HCT116 (cell line): ENCODE measurements around the gene GJA9. TPM values are rescaled to one million over a fixed set of nuclear protein-coding genes. Genes with fewer than 3 reads are reported as not detected.

ENCODE experiments used
- ATAC-seq: fragments of 200-7000 bp; cut with Tn5 transposase; 2 replicates; pipeline ENCODE4 v1.9.1; 2020; ENCODE audit warnings: mild to moderate bottlenecking, moderate library complexity
- BruUV-seq: library from RNA; stranded (reverse); fragments of 400-500 nt; replicated peaks from 2 replicates; lab custom pipeline; 2021; lab: Mats Ljungman, UMichigan
- CTCF ChIA-PET: fragments of 300-600 bp; sonication (Branson Sonifier 250); formaldehyde crosslinking; loops from one replicate; lab custom pipeline; 2021; ENCODE audit warnings: antibody characterized with exemption; lab: Charles Lee
- POLR2A ChIA-PET: fragments of 300-600, 350-600 bp; sonication (Branson Sonifier 250); formaldehyde crosslinking; loops from one replicate; lab custom pipeline; 2021; ENCODE audit warnings: antibody characterized with exemption; lab: Charles Lee
- RAD21 ChIA-PET, 2 experiments: fragments of 300-600 bp; sonication (Branson Sonifier 250); formaldehyde crosslinking; loops; one replicate each; lab custom pipeline; 2023; ENCODE audit warnings: low total read pairs in 2 of 2; ENCODE audit not compliant: uncharacterized antibody in 2 of 2, unreplicated experiment in 2 of 2, low non-redundant PET in 1 of 2; lab: Charles Lee
- DNase-seq: peaks from one replicate; pipeline ENCODE4 v3.0.0-alpha.2; 2010; ENCODE audit warnings: low read depth, low spot score
- H2AFZ ChIP-seq: fragments of 200-600 bp; shearing (Covaris generic), sonication (generic); 2 replicates; pipeline ENCODE4 v1.6.1; 2017; ENCODE audit warnings: low read depth, mixed run types, mixed read lengths, antibody characterized with exemption, low read length; ENCODE audit not compliant: poor library complexity, severe bottlenecking
- H3K27ac ChIP-seq: 2 replicates; pipeline ENCODE4 v1.5.1; 2012; ENCODE audit warnings: low read depth, low read length
- H3K27me3 ChIP-seq: fragments of 200-600 bp; sonication (generic); 2 replicates; pipeline ENCODE4 v1.6.1; 2016; ENCODE audit warnings: mixed run types, low read length, mixed read lengths; ENCODE audit not compliant: insufficient read depth
- H3K36me3 ChIP-seq, 2 experiments: fragments of 200-500 bp in 1 of 2; fragments of 200-600 bp in 1 of 2; sonication (Bioruptor generic) in 1 of 2; sonication (generic) in 1 of 2; 2 replicates each; pipeline versions ENCODE4 v1.5.1 to v1.6.1; 2014 to 2016; ENCODE audit warnings: low read length in 2 of 2, inconsistent platforms in 1 of 2, mixed read lengths in 1 of 2, mixed run types in 1 of 2; ENCODE audit not compliant: insufficient read depth in 2 of 2, control insufficient read depth in 1 of 2
- H3K4me1 ChIP-seq, 2 experiments: fragments of 200-600 bp in 1 of 2; sonication (generic) in 1 of 2; 2 replicates each; pipeline versions ENCODE4 v1.5.1 to v1.6.1; 2012 to 2017; ENCODE audit warnings: low read length in 2 of 2, inconsistent platforms in 1 of 2, mild to moderate bottlenecking in 1 of 2, mixed read lengths in 1 of 2, mixed run types in 1 of 2, moderate library complexity in 1 of 2; ENCODE audit not compliant: insufficient read depth in 2 of 2, control insufficient read depth in 1 of 2
- H3K4me2 ChIP-seq: fragments of 200-600 bp; sonication (generic); 2 replicates; pipeline ENCODE4 v1.6.1; 2017; ENCODE audit warnings: mixed run types, low read length, mixed read lengths
- H3K4me3 ChIP-seq, 2 experiments: fragments of 200-600 bp in 1 of 2; sonication (generic) in 1 of 2; replicated peaks in 1 of 2; 2 replicates each; pipeline ENCODE4 v1.5.1; 2011 to 2016; ENCODE audit warnings: low read length in 2 of 2, control low read depth in 1 of 2, low read depth in 1 of 2, mild to moderate bottlenecking in 1 of 2, mixed read lengths in 1 of 2, mixed run types in 1 of 2
- H3K79me2 ChIP-seq: fragments of 200-600 bp; sonication (generic); 2 replicates; pipeline ENCODE4 v1.6.1; 2017; ENCODE audit warnings: mild to moderate bottlenecking, mixed run types, low read length, moderate library complexity, mixed read lengths; ENCODE audit not compliant: insufficient read depth
- H3K9ac ChIP-seq: fragments of 200-600 bp; sonication (generic); 2 replicates; pipeline ENCODE4 v1.6.1; 2016; ENCODE audit warnings: low read length, mixed read lengths
- H3K9me2 ChIP-seq: fragments of 200-600 bp; sonication (generic), shearing (Covaris generic); 2 replicates; pipeline ENCODE4 v1.6.1; 2017; ENCODE audit warnings: mixed run types, mild to moderate bottlenecking, moderate library complexity; ENCODE audit not compliant: insufficient read depth
- H3K9me3 ChIP-seq, 2 experiments: fragments of 200-500 bp in 1 of 2; fragments of 200-600 bp in 1 of 2; sonication (Bioruptor generic) in 1 of 2; sonication (generic) in 1 of 2; 2 replicates each; pipeline ENCODE4 v1.6.1; 2014 to 2017; ENCODE audit warnings: low read length in 2 of 2, mixed read lengths in 2 of 2, inconsistent platforms in 1 of 2, low read depth in 1 of 2, mild to moderate bottlenecking in 1 of 2, mixed run types in 1 of 2, moderate library complexity in 1 of 2; ENCODE audit not compliant: control insufficient read depth in 1 of 2, insufficient read depth in 1 of 2
- H4K20me1 ChIP-seq: fragments of 200-600 bp; sonication (generic), shearing (Covaris generic); 2 replicates; pipeline ENCODE4 v1.6.1; 2017; ENCODE audit warnings: mixed run types, mild to moderate bottlenecking, moderate library complexity; ENCODE audit not compliant: insufficient read depth
- EGR1 ChIP-seq: IDR thresholded peaks from 2 replicates; pipeline ENCODE4 v1.6.1; 2012; ENCODE audit warnings: low read depth
- EZH2 ChIP-seq: fragments of 200-600 bp; sonication (generic); IDR thresholded peaks from 2 replicates; pipeline ENCODE4 v1.6.1; 2017; ENCODE audit warnings: antibody characterized with exemption, mixed run types
- FOSL1 ChIP-seq: IDR thresholded peaks from 2 replicates; pipeline ENCODE4 v1.6.1; 2012; ENCODE audit warnings: low read depth
- JUND ChIP-seq: IDR thresholded peaks from 2 replicates; pipeline ENCODE4 v1.6.1; 2012
- POLR2A ChIP-seq: IDR thresholded peaks from 2 replicates; pipeline ENCODE4 v1.7.0; 2011; ENCODE audit warnings: borderline replicate concordance; ENCODE audit not compliant: insufficient read depth, insufficient read length; ENCODE audit errors: extremely low read depth
- RAD21 ChIP-seq: IDR thresholded peaks from 2 replicates; pipeline ENCODE4 v1.6.1; 2012; ENCODE audit warnings: low read depth, mild to moderate bottlenecking
- SP1 ChIP-seq: IDR thresholded peaks from 2 replicates; pipeline ENCODE4 v1.6.1; 2012; ENCODE audit warnings: low read depth
- SRF ChIP-seq: IDR thresholded peaks from 2 replicates; pipeline ENCODE4 v1.6.1; 2012; ENCODE audit warnings: low read depth
- TCF7L2 ChIP-seq: IDR thresholded peaks from 2 replicates; pipeline ENCODE4 v1.7.0; 2011; ENCODE audit warnings: borderline replicate concordance, inconsistent platforms; ENCODE audit not compliant: insufficient read depth, insufficient read length; ENCODE audit errors: extremely low read depth
- YY1 ChIP-seq: IDR thresholded peaks from 2 replicates; pipeline ENCODE4 v1.6.1; 2011; ENCODE audit warnings: low read length, low read depth, moderate library complexity, mild to moderate bottlenecking; ENCODE audit not compliant: insufficient replicate concordance; ENCODE audit errors: extremely low read depth
- ZFX ChIP-seq: fragments of 450-650 bp; IDR thresholded peaks from 2 replicates; pipeline ENCODE4 v1.6.1; 2017
- ZNF274 ChIP-seq: fragments of 200-500 bp; sonication (Bioruptor generic); IDR thresholded peaks from 2 replicates; pipeline ENCODE4 v1.6.1; 2014; ENCODE audit warnings: mild to moderate bottlenecking, low read depth, low read length, inconsistent platforms
- intact Hi-C: fragments of 100-400 bp; cut with micrococcal nuclease; formaldehyde crosslinking; loops from 2 replicates; pipeline ENCODE4 v1.10.0; 2022
- total RNA-seq: library from RNA; stranded (reverse); gene quantifications from one replicate; pipeline ENCODE4 v1.2.1, GENCODE V29; 2021; ENCODE audit not compliant: unreplicated experiment
- TF ChIP-seq, protein P1 (sequence below): IDR thresholded peaks from 2 replicates; pipeline ENCODE4 v1.6.1; 2012
- TF ChIP-seq, protein P2 (sequence below), 3 experiments: fragments of 200-600 bp in 1 of 3; sonication (generic) in 1 of 3; IDR thresholded peaks in 2 of 3; conservative IDR thresholded peaks in 1 of 3; 2 replicates each; pipeline ENCODE4 v1.5.1; 2012 to 2017; ENCODE audit warnings: low read depth in 2 of 3, low read length in 2 of 3, antibody characterized with exemption in 1 of 3, borderline replicate concordance in 1 of 3, control low read depth in 1 of 3, mild to moderate bottlenecking in 1 of 3, mixed read lengths in 1 of 3, mixed run types in 1 of 3, moderate library complexity in 1 of 3; ENCODE audit not compliant: insufficient read depth in 1 of 3
- TF ChIP-seq, protein P3 (sequence below): IDR thresholded peaks from 2 replicates; pipeline ENCODE4 v1.6.1; 2012; ENCODE audit warnings: low read depth

Gene GJA9
- total RNA-seq, 1 experiment from 2014 or later: not detected

DNA sequence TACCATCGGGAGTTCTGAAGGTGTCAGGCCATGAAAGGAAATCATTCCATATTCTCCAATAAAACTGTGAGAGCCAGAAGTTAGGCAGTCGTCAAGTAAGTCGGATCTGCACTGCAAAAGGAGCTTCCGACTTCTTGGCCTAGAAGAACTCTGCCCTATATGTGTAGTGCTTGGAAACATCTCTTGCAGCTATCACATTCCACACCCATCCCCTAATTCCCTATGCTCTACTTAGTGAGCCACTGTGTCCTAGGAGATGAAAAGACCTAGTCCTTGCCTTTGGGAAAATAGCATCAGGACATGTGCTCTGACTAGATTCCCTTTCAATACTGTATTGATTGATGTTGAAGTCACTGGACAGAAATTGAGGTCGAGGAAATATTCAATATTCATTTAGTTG lies 8.2 kb upstream of the GJA9 start:
- no TSS peak for BruUV-seq
- H3K27me3 ChIP-seq: 0 out of 2 replicates have a peak, but pooled peaks cover 6% of the 10 kb centered on the region
- no peaks in the 10 kb centered on the region for H4K20me1 ChIP-seq
- no peaks in the 10 kb centered on the region for H3K79me2 ChIP-seq
- H3K36me3 ChIP-seq: no peaks in the 10 kb centered on the region
- ChIA-PET POLR2A (no interaction called here), CTCF (no interaction called here), RAD21 (no interaction called here)
- no peak for DNase-seq
- intact Hi-C loops: no loop called here
- no peaks in the 10 kb centered on the region for H3K9me3 ChIP-seq
- no peak overlapping the region for H3K4me3 ChIP-seq
- ATAC-seq: no peak
- no peak overlapping the region for H3K27ac ChIP-seq
- H3K4me1 ChIP-seq: no peaks in the 10 kb centered on the region
- H2AFZ ChIP-seq: no peak overlapping the region
- no peaks in the 10 kb centered on the region for H3K9me2 ChIP-seq
- H3K4me2 ChIP-seq: no peak overlapping the region
- no peak overlapping the region for H3K9ac ChIP-seq
- TF ChIP-seq, protein P1, sequence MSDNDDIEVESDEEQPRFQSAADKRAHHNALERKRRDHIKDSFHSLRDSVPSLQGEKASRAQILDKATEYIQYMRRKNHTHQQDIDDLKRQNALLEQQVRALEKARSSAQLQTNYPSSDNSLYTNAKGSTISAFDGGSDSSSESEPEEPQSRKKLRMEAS: no peak
- TF ChIP-seq FOSL1 (no peak), SRF (no peak), YY1 (no peak), EZH2 (no peak), EGR1 (no peak), RAD21 (no peak), TCF7L2 (no peak), ZFX (no peak), POLR2A (no peak), JUND (no peak), ZNF274 (no peak), SP1 (no peak)
- TF ChIP-seq, protein P2, sequence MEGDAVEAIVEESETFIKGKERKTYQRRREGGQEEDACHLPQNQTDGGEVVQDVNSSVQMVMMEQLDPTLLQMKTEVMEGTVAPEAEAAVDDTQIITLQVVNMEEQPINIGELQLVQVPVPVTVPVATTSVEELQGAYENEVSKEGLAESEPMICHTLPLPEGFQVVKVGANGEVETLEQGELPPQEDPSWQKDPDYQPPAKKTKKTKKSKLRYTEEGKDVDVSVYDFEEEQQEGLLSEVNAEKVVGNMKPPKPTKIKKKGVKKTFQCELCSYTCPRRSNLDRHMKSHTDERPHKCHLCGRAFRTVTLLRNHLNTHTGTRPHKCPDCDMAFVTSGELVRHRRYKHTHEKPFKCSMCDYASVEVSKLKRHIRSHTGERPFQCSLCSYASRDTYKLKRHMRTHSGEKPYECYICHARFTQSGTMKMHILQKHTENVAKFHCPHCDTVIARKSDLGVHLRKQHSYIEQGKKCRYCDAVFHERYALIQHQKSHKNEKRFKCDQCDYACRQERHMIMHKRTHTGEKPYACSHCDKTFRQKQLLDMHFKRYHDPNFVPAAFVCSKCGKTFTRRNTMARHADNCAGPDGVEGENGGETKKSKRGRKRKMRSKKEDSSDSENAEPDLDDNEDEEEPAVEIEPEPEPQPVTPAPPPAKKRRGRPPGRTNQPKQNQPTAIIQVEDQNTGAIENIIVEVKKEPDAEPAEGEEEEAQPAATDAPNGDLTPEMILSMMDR (IDR thresholded peaks at IDR 0.05 in 2 of 3, conservative IDR thresholded peaks at IDR 0.05 in 1 of 3; ENCODE audit: borderline replicate concordance in 1 of 3, insufficient read depth in 1 of 3, low read depth in 2 of 3, low read length in 2 of 3): no peak
- TF ChIP-seq, protein P3, sequence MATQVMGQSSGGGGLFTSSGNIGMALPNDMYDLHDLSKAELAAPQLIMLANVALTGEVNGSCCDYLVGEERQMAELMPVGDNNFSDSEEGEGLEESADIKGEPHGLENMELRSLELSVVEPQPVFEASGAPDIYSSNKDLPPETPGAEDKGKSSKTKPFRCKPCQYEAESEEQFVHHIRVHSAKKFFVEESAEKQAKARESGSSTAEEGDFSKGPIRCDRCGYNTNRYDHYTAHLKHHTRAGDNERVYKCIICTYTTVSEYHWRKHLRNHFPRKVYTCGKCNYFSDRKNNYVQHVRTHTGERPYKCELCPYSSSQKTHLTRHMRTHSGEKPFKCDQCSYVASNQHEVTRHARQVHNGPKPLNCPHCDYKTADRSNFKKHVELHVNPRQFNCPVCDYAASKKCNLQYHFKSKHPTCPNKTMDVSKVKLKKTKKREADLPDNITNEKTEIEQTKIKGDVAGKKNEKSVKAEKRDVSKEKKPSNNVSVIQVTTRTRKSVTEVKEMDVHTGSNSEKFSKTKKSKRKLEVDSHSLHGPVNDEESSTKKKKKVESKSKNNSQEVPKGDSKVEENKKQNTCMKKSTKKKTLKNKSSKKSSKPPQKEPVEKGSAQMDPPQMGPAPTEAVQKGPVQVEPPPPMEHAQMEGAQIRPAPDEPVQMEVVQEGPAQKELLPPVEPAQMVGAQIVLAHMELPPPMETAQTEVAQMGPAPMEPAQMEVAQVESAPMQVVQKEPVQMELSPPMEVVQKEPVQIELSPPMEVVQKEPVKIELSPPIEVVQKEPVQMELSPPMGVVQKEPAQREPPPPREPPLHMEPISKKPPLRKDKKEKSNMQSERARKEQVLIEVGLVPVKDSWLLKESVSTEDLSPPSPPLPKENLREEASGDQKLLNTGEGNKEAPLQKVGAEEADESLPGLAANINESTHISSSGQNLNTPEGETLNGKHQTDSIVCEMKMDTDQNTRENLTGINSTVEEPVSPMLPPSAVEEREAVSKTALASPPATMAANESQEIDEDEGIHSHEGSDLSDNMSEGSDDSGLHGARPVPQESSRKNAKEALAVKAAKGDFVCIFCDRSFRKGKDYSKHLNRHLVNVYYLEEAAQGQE: no peak
